Fibroblast of the conjunctiva (primary cell): ENCODE measurements around the gene CCDC74A.
"Not testable (repeated sequence)": the region's sequence is repeated elsewhere in the genome, so short reads cannot be mapped to it uniquely, and the experiment has no call there.

Source experiments
- DNase-seq: peaks from one replicate; pipeline ENCODE4 v3.0.0-alpha.2; 2010; ENCODE audit warnings: low read depth

The CCDC74A gene

DNA sequence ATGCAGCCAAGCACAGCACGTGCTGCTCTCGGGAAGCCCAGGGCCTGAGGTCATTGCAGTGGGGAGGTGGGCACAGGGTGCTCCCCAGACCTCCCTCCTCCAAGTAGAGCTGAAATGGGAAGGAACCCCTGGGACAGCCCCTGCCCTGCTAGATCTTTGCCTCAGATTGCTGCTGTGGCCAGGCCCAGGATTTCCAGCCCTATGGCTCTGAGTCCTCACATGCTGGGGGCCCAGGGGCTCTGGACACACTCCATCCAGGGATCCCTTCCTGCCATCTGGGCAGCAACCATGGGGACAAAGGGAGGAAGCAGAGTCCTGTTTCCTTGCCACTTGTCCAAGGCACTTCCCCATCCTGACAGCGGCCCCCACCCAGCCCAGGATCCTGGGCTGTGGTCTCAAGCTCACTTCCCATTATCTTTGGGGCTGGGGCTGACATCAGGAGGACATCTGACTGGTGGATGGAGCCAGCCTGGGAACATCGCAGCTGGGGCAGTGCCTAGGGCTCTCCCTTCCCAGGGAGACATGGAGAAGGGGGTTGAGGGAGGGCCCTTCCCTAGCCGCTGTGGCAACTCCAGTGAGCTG is 2.3 kb downstream of the CCDC74A start:
- DNase-seq = not testable (repeated sequence)

DNA sequence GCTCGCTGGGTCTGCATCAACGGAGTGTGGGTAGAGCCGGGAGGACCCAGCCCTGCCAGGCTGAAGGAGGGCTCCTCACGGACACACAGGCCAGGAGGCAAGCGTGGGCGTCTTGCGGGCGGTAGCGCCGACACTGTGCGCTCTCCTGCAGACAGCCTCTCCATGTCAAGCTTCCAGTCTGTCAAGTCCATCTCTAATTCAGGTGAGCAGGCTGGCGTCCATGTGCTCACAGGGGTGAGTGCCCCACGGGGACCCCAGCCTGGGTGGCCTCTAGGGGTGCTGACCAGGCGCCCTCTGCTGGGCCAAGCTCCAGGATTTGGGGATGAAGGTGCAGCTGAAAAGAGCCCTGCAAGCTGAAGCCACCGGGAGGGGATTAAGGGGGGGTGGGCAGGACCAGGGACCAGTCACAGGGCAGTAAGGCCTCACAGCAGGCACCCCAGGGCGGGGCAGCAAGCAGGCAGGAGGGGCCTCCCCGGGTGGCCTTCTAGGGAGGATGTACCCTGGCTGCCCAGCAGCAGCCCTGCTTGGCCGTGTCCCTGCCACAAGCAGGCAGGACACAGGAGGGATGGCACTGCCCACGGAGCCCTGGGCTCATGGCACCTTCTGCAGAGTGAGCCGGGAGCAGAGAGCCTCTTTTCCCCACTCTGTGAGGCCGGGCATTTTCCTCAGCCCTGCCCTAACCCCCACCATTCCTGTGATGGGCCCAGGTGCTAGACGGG is 3.1 kb downstream of the CCDC74A start:
- DNase-seq = not testable (repeated sequence)

DNA sequence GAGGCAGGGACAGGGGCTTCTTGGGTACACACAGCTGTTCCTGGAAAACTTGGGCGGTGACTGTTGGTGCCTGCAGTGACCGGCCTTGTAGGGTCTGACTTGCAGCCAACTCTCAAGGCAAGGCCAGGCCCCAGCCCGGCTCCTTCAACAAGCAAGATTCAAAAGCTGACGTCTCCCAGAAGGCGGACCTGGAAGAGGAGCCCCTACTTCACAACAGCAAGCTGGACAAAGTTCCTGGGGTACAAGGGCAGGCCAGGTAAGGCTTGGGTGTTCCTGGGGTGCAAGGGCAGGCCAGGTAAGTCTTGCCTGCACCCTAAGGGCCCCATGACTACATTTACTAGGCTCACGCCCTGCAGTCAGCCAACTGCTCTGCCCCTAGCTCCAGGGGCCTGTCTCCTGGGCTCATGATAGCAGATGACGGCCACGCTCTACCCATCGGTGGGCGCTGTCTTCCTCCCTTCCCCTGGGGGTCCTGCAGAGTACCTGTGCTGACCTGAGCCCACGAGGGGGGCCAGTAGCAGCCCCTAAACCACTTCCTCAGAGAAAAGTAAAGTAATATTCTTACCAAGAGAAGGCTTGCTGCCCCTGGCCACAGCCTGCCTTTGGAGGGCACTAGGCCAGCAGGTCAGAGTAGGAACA is 4.0 kb downstream of the CCDC74A start:
- DNase-seq = not testable (repeated sequence)

DNA sequence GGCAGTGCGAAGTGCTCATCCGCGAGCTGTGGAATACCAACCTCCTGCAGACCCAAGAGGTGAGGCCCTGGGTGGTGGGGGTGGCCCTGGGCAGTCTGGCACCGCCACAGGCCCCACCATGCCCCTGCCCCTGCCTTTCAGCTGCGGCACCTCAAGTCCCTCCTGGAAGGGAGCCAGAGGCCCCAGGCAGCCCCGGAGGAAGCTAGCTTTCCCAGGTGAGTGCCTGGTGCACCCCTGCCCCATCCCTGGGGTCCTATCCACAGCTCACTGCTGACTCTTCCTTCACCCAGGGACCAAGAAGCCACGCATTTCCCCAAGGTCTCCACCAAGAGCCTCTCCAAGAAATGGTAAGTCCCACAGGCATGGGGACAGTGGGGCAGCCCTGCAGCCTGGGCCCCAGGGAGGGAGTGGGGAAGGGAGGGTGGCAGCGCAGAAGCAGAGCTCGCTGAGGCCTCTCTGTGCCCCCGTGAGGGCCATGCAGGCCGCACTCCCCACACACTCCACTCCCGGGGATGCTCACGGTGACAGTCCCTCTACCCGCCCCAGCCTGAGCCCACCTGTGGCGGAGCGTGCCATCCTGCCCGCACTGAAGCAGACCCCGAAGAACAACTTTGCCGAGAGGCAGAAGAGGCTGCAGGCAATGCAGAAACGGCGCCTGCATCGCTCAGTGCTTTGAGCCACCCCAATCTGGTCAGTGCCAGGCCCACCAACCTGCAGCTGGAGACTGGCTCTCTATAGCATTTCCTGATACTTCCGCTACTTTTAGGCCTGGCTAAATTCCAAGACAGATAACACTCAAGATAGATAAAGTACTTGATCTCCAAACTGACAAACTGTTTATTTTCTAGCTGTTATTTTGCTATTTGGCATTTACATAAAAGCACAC is 5.3 kb downstream of the CCDC74A start:
- not testable (repeated sequence) for DNase-seq

DNA sequence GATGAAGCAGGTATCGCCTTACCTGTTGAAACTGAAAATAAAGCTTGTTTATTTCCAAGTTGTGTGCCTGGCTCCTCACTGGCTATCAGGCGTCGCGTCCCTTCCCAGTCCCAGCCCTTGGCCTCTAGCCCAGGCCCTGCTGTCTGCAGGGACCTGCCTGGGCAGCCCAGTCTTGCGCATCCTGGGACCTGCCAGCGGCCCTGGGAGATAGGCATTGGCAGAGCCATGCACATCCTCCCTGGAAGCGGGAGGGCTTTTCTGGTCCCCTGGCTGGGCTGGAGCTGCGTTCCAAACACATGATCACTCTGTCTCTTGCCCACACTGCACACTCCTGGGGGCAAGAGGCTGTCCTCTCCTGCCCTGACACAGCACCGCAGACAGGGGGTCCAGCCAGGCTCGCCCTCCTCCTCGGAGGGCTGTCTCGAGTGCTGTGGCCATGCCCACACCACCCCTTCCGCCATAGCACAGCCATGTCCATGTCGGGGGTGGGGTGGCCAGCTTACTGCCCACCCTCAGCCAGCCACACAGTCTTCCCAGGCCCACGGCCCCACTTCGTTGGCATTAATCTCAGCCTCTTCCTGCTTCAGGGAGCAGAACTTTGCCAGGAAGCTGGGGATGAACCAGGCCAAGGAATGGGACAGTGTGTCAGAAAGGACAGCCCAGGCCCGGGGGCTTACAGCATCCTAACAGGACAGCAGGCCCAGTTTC is 6.1 kb downstream of the CCDC74A start:
- DNase-seq = not testable (repeated sequence)

DNA sequence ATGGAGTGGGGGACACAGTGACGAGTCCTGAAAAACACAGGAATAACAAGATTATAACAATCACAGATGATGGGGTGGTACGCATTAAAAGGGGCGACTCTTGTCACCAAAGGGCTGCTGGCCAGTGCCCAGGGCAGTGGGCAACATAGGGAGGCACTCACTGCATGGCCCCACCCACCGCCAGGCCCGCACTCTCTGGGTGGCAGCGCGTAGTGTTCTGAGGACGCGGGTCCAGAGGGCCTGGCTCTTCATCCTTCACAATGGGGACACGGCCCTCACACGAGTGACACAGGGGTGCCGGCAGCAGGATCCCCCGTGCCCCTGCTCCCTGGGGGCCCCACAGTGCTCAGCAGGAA is 6.6 kb downstream of the CCDC74A start:
- DNase-seq = not testable (repeated sequence)

DNA sequence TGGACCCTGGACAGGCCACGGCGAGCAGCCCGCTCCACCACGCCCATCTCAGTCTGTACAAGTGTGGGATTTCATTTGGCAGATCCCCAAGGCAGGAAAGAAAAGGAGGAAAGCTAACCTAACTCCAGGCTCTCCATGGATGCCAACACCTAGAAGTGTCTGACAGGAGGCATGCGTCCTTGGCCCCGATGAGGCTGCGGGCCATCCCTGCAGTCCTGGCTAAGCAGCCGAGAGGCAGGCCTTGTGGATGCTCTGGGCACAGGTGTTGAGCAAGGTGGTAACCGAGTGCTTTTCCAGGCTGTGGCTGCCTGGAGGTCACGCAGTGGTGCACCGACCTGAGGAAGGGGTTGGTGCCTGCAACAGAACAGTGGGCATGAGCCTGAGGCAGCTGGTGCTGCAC is 7.3 kb downstream of the CCDC74A start:
- not testable (repeated sequence) for DNase-seq

DNA sequence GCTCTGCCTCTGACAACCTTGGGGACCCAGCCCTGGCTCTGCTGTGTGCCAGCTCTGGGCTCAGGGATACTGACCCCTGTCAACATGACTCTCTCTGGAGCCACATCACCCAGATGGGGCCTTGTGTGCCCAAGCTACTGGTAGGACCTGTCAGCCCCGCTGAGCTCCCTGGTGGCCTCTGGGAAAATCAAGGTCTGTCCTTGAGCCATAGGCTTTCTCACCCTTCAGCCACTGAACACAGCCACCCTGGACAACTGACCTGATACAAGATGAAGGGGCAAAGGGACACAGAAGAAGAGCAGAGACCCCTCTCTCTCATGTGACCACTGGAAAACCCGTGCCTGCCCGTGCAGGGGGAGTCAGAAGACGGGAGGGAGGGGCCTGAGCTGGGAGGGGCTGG is 7.8 kb downstream of the CCDC74A start:
- no peak for DNase-seq

DNA sequence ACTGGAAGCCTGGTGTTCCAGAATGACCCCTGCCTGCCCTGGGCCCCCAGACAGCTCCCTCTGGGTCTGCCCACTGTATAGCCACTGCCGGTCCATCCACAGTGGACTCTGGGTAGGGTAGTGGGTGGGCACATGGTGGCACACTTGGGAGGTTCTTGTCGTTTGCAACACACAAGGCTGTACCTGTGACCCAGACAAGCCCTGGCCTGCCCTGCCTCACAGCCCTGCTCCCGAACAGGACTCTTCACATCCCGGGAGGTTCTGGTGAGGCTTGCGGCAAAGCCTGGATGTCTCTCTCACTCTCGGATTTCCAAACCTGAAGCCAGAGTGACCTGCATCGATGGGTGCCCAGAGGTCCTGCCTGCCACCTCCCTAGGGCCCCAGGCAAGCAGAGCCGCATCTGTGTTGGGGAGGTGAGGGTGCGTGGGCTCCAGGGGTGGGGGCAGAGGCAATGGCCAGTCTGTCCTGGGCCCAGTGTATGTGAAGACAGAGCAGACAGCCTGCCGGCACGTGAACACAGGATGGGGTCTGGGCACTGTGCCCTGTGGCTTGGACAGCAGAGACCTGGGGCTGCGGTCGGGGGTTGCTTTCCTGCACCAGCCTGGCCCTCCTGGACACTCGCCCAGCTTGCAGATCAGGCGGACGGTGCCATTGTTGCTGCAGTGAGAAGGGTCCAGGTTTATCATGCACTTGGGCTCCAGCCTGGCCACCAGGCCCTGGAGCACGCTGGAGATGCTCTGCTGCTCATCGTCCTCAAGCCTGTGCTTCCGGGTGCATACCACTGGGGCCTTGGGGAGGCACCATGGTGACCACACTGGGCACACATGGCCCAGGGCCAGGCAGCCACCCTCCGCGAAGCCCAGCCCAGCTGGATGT is 8.5 kb downstream of the CCDC74A start:
- not testable (repeated sequence) for DNase-seq

DNA sequence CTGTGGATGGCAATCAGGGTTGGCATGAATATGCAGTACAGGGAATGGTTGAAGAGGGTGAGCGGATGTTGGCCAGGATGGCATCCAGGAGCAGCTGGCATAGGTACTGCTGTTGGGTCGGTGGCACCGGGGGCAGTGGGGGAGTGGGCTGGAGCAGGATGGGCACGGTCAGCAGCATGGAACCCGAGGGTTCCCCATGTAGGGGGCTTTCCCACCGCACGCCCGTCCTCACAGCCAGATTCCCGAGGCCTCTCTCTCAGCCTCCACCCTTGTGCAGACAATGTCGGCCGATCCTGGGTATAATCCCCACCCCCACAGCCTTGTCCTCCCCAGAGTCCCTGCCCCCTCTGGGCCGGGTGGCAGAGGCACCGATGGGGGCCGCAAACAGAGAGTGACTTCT is 9.2 kb downstream of the CCDC74A start:
- DNase-seq = not testable (repeated sequence)

DNA sequence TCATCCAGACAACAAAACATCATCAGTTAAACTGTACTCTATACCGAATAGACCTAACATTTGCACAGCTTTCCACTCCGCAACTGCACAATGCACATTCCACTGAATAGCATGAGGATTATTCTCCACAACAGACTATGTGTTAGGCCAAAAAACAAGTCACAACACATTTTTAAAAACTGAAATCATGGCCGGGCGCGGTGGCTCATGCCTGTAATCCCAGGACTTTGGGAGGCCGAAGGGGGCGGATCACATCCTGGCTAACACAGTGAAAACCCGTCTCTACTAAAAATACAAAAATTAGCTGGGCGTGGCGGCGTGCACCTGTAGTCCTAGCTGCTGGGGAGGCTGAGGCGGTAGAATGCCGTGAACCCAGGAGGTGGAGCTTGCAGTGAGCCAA is 11.2 kb downstream of the CCDC74A start:
- not testable (repeated sequence) for DNase-seq

DNA sequence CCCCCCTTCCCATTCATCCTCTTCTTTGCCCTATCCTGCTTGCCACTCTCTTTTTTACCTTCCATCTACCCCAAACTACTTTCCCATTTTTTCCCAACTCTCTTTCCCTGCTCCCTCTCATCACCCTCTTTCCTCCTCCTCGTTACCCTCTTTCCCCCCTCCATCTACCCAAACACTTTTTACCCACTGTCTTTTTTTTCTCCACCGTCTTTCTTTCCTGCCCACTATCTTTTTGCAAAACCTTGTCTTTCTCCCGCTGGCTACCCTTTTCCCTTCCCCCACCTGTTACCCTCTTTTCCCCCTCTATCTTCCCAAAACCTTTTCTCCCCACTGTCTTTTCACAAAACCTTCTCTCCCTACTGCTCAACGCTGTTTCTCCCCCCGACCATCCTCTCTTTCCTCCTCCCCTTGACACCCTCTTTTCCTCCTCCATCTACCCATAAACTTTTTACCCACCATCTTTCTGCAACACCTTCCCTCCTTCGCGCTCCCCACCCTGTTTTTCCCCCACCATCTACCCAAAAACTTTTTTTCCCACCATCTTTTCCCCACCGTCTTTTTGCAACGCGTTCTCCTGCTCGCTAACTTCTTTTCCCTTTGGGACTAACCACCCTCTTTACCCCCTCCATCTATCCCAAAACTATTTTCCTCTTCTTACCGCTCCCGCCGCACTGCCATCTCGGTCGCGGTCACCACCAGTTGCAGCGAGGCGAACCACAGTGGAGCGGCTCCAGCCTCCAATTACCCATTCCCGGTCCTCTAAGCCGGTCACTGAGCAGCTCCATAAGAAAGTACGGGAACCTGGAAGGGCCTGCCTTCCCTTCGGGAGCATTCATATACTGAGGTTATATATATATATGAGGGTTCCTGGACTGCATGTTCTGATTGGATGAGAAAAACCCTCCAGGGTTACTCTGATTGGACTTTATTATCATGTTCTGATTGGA is 15.0 kb downstream of the CCDC74A start:
- no peak for DNase-seq

DNA sequence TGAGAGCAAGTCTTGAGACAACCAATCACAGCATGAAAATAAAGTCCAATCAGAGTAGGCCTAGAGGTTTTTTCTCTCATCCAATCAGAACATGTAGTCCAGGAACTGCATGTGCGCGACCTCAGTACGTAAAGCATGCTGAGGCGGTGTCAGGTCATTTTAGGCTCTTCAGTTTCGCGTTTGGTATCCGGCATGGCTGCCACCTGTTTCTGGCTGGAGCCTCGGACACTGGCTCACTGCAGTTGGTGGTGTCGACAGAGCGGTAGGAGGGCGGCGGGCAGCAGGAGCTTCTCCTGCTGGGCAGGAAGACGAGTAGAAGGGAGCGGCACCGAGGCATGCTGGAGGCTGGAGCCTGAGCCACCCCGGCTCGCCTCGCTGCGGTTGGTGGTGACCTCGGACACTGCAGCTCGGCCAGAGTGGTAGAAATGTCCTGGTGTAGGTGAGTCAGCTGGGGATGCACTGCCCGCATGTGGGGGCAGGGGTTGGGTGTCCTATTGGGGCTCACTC is 15.8 kb downstream of the CCDC74A start:
- DNase-seq = no peak

DNA sequence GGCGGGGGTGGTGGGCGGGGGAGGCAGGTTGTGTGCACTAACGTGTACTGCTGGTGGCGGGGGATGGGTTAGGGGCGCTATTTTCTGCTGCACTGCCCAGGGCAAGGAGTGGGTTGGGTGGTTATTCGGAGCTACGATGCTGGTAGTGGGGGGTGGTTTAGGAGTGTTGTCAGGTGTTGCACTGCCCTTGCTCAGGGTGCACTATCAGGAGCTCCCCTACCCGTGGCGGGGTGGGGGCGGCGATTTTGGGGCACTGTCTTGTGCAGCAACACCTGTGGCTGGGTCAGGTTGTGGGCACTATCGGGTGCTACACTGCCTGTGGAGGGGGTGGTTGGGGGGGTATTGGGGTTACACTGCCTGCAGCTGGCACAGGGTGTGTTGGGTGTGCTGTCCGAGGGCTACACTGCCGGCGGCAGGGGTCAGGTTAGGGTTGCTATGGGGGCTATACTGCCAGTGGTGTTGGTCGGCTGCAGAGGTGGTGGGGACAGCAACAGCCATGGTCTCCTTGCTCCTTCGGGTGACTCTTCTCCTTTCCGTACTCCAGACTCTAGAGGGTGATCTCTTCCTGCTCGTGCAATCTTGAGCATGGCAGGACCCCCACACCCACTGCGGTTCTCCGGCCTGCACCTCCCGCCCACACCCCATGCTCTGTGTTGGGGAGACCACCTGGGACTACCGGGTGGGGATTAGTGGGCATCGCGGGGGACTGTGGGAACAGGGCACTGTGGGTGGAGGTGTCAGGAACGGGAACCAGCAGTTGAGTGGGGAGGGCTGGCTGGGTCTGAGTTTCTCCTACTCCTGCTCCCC is 16.5 kb downstream of the CCDC74A start:
- DNase-seq = not testable (repeated sequence)

DNA sequence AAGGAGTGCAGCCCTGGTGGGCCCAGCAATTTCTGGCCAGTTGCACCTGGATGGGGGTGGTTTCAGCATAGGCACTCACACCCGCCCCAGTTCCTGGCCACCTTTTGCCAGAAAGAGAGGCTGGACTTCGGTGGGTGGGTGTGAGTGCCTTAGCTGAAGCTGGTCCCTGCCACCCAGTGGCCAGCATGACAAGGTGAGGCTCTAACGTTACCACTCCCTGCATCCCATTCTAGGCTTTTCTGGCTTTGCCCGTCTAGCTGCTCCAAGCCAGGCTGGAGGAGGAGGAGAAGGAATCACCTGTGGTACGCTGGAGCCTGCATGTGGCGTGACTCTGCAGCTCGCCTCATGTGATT is 17.1 kb downstream of the CCDC74A start:
- not testable (repeated sequence) for DNase-seq

DNA sequence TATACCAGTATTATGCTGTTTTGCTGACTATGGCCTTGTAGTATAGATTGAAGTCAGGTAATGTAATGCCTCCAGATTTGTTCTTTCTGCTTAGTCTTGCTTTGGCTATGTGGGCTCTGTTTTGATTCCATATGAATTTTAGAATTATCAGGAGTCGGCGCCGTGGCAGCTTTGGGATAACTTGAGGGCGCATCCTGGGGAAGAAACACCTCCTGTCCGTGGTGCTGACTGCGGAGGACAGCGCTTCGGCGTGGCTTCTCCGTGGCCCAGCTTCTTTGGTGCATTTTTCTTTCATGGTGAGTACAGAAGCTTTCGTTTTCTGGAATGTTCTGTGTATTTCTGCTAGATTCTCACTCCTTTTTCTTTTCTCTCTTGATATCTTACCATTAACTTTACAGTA is 25.2 kb downstream of the CCDC74A start:
- DNase-seq = no peak

DNA sequence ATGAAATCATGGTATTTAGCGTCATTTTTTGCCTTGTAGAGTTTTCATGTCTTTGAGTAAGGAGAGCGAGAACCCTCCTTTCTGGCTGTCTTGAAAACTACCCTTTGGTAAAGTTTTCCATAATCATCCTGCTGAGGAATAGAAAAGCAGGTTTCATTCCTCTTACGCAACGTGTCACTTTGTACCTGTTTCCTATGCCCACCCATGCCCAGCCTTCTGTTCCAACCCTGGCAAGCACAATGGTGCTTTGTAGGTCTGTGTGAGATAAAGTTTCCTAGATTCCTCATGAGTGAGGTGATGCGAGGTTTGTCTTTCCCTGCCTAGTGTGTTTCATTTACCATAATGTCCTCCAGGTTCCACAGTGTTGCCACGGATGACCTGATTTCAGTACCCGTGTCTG is 29.3 kb downstream of the CCDC74A start:
- DNase-seq = no peak

DNA sequence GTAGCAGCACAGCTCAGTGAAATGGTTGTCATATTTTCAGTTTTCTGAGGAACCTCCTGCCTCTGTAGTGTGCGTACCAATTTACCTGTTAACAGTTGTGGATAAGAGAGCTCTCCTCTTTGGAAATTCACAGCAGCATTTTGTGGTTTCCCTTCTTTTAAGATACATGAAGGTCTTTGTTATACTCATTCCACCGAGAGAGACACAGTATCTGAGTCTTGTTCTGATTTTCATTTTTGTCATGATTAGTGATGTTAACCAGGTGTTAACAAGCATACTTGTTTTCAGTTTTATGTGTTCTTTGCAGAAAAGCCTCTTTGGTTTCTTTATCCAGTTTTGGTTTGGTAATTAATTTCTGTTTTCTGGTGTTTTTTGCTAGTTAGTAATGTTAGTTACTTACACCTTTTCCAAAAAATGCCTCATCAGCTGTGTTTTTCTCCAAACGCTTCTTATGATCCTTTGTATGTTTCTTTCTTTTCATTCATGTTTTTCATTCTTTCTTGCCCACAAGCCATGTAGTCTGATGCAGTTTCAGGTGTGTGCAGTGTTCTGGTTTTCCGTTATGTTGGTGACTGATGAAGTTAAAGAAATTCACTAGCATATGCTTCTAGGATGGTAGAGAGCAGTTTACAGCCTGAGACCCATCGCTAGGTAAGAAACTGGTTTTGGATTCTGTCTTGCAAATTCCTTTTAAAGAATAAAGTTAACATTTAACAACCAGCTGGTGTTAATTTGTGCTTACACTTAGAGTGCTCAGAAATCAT is 30.1 kb downstream of the CCDC74A start:
- DNase-seq = no peak
